Measurements from ENCODE around the gene RNF183.
A peak's percentile ranks its signal among the peaks of the same experiment; 100 is the strongest.
"Not testable (repeated sequence)": the region's sequence is repeated elsewhere in the genome, so short reads cannot be mapped to it uniquely, and the experiment has no call there.

RNF183 gene

DNA sequence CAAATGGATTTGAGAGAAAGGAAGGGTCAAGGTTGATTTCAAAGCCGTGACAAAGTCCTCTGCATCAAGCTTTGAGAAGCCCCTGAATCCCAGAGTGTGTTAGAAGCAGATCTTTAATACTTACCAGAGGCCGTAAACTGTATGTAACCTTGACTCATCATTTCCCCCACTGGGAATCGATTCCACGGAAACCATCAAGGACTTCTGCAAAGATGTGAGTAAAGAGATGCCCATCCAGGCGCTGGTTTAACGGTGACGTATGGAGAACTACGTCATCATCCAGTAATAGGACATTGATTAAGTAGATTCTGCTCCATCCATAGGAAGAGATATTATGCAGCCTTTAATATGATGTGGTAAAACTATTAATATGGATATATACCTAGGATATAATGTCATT lies 1.6 kb downstream of the RNF183 start:
- Mint-ChIP-seq H3K4me3 (no peak overlapping the region), H3K9me3 (ENCODE audit: low read depth) (no peaks in the 10 kb centered on the region), H3K36me3 (no peaks in the 10 kb centered on the region), H3K27ac (no peak overlapping the region), H3K4me1 (ENCODE audit: low read depth) (no peaks in the 10 kb centered on the region), H3K27me3 (no peaks in the 10 kb centered on the region)

DNA sequence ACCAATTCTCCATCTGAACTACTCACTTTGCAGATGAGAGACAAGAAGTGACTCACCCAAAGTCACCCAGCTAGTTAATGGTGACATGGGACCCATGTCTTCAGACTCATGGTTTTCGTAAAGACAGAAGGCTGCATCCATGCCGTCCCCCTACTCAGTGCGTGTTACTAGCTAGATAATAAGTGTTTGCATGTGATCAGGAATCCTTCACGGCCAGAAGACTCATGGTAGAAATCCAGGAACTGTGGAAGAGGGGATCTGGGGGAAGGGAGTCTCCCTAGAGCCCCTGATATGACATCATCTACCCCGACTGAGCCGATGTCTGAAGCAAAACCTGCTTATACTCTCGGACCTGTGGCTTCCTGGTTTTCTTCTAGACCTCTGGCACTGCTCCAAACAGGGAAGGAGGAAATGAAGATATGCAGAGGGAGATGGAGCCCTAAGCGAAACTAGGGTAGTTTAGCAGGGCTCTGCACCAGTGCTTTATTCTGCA lies 3.3 kb downstream of the RNF183 start:
- no peaks in the 10 kb centered on the region for H3K9me3 Mint-ChIP-seq (ENCODE audit: low read depth)

GRCh38 chr9:113298924-113299770 lies 4.0 kb downstream of the RNF183 start:
- no peaks in the 10 kb centered on the region for H3K27me3 Mint-ChIP-seq
- no peak overlapping the region for H3K4me3 Mint-ChIP-seq
- no peak overlapping the region for H3K27ac Mint-ChIP-seq
- H3K36me3 Mint-ChIP-seq = no peaks in the 10 kb centered on the region
- H3K4me1 Mint-ChIP-seq (ENCODE audit: low read depth) = no peaks in the 10 kb centered on the region
- H3K9me3 Mint-ChIP-seq (ENCODE audit: low read depth) = no peaks in the 10 kb centered on the region

More for the DNA sequence above, 3.3 kb downstream of the RNF183 start:
- Mint-ChIP-seq H3K4me3 (no peak overlapping the region), H3K4me1 (ENCODE audit: low read depth) (no peaks in the 10 kb centered on the region), H3K36me3 (no peaks in the 10 kb centered on the region), H3K27me3 (no peaks in the 10 kb centered on the region), H3K27ac (no peak overlapping the region)

DNA sequence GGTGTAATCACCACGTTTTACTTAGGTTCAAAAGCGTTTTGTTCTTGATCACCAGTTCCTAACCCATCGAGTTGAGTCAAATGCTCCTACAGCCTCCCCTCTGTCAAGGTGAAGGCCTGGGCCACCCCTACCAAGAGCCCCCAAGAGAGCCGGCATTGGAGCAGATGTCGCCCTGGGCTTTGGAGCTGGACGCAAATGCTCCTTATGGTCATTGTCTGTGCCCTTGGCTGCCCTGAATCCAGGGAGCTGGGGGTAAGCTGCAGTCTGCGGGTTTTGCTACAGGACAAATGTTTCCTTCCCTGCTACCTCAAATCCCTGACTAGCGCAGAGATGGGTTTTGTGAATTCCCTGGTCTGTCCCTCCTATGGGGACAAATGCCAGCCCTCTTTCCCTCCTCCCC lies 4.9 kb downstream of the RNF183 start:
- Mint-ChIP-seq H3K4me3 (no peak overlapping the region), H3K36me3 (no peaks in the 10 kb centered on the region), H3K27me3 (no peaks in the 10 kb centered on the region), H3K27ac (no peak overlapping the region), H3K9me3 (ENCODE audit: low read depth) (no peaks in the 10 kb centered on the region), H3K4me1 (ENCODE audit: low read depth) (no peaks in the 10 kb centered on the region)

DNA sequence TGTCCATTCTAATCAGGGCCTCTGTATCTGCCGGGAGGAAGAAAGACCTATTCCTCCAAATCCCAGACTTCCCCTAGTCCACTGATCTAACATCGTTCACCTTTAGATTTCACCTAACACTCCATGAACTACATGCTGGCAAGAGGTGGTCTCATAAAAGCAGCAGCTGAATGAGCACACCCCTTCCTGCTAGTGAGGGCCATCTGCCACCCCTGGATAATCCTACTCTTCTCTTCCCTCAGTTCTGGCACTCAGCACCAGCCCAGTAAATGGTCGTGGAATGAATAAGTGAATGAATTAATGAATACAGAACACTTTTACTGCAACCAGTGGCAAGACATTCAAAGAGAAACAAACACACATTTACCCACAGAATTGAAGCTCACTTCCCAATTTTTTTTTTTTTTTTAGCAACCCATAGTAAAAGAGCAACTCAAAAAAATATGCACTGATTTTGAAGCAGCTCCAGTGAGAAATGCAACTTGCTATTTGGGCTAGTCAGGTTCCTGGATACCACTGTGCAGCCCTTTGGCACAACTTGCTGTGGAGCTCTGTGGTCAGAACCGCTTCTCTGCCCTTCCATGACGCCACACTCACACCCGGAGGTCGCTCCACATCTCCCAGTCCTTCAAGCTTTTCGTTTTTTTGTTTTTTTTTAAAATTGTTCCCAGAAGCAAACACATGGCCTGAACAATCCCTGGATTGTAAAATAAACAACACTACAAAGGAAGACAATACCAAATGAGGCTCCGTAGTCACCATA lies 6.2 kb downstream of the RNF183 start:
- no peaks in the 10 kb centered on the region for H3K36me3 Mint-ChIP-seq
- H3K4me3 Mint-ChIP-seq = no peak overlapping the region
- H3K27ac Mint-ChIP-seq = no peak overlapping the region
- no peaks in the 10 kb centered on the region for H3K4me1 Mint-ChIP-seq (ENCODE audit: low read depth)
- H3K9me3 Mint-ChIP-seq (ENCODE audit: low read depth) = no peaks in the 10 kb centered on the region
- H3K27me3 Mint-ChIP-seq = no peaks in the 10 kb centered on the region

- not testable (repeated sequence) for H3K4me3 Mint-ChIP-seq; H3K27me3 Mint-ChIP-seq; H3K9me3 Mint-ChIP-seq (ENCODE audit: low read depth); H3K4me1 Mint-ChIP-seq (ENCODE audit: low read depth); H3K36me3 Mint-ChIP-seq; H3K27ac Mint-ChIP-seq
Observed at GRCh38 chr9:113296247-113296646, 6.9 kb downstream of the RNF183 start.

- Mint-ChIP-seq H3K9me3 (ENCODE audit: low read depth) (no peaks in the 10 kb centered on the region), H3K4me1 (ENCODE audit: low read depth) (no peaks in the 10 kb centered on the region), H3K36me3 (peaks cover 7% of the 10 kb centered on the region), H3K27me3 (no peaks in the 10 kb centered on the region), H3K27ac (no peak overlapping the region), H3K4me3 (no peak overlapping the region)
Observed at GRCh38 chr9:113293285-113293878, 9.8 kb downstream of the RNF183 start.

GRCh38 chr9:113290052-113290607 lies 13.0 kb downstream of the RNF183 start:
- H3K36me3 Mint-ChIP-seq = peaks cover 10% of the 10 kb centered on the region

DNA sequence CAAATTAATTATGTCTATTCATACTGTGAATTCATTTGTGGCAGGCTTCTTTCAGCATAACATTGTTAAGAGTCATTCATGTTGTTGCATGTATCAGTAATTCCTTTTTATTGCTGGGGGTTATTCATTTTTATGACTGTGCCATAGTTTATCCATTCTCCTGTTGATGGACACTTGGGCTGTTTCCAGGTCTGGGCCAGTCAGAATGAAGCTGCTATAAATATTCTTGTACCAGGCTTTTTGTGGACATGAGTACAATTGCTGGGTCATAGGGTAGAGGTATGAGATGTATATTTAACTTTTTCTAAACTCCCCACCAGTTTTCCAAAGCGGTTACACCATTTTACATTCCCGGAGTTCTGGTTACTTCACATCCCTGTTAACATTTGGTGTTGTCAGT lies 14.1 kb downstream of the RNF183 start:
- Mint-ChIP-seq H3K4me3 (no peak overlapping the region), H3K36me3 (peaks cover 14% of the 10 kb centered on the region), H3K9me3 (ENCODE audit: low read depth) (no peaks in the 10 kb centered on the region), H3K27me3 (no peaks in the 10 kb centered on the region), H3K4me1 (ENCODE audit: low read depth) (no peaks in the 10 kb centered on the region), H3K27ac (peak overlapping the region; percentile 77)

More at GRCh38 chr9:113290052-113290607, 13.0 kb downstream of the RNF183 start:
- Mint-ChIP-seq H3K27ac (peak overlapping the region; percentile 10), H3K4me1 (ENCODE audit: low read depth) (no peaks in the 10 kb centered on the region), H3K27me3 (no peaks in the 10 kb centered on the region), H3K4me3 (no peak overlapping the region), H3K9me3 (ENCODE audit: low read depth) (no peaks in the 10 kb centered on the region)

GRCh38 chr9:113281356-113281755 lies 21.8 kb downstream of the RNF183 start:
- Mint-ChIP-seq H3K9me3 (ENCODE audit: low read depth) (no peaks in the 10 kb centered on the region), H3K36me3 (peaks cover 27% of the 10 kb centered on the region), H3K27ac (peak overlapping the region; percentile 29), H3K4me1 (ENCODE audit: low read depth) (peaks cover 26% of the 10 kb centered on the region), H3K27me3 (no peaks in the 10 kb centered on the region), H3K4me3 (no peak overlapping the region)

- Mint-ChIP-seq H3K36me3 (peaks cover 23% of the 10 kb centered on the region), H3K27ac (peak overlapping the region; percentile 3), H3K4me1 (ENCODE audit: low read depth) (peaks cover 32% of the 10 kb centered on the region), H3K27me3 (no peaks in the 10 kb centered on the region), H3K4me3 (peak overlapping the region; percentile 33), H3K9me3 (ENCODE audit: low read depth) (no peaks in the 10 kb centered on the region)
Observed at GRCh38 chr9:113278840-113279239, 24.3 kb downstream of the RNF183 start.

GRCh38 chr9:113275157-113276131 lies 27.7 kb downstream of the RNF183 start, which contains the start of the genes CDC26 and PRPF4:
Gene CDC26, minus strand, starts transcription at chr9:113275572. Its CDS starts 3,065 bp downstream, at chr9:113272507.
Gene PRPF4, plus strand, starts transcription at chr9:113275658. Its CDS starts 86 bp downstream, at chr9:113275744.
- no peaks in the 10 kb centered on the region for H3K27me3 Mint-ChIP-seq
- H3K4me1 Mint-ChIP-seq (ENCODE audit: low read depth) = peaks cover 32% of the 10 kb centered on the region
- H3K36me3 Mint-ChIP-seq = peaks cover 15% of the 10 kb centered on the region
- no peak within 1 kb of the TSS for H3K4me3 Mint-ChIP-seq
- H3K27ac Mint-ChIP-seq = no peak within 1 kb of the TSS
- no peaks in the 10 kb centered on the region for H3K9me3 Mint-ChIP-seq (ENCODE audit: low read depth)

GRCh38 chr9:113274474-113275156 lies 28.6 kb downstream of the RNF183 start:
- no peak overlapping the region for H3K27ac Mint-ChIP-seq
- H3K36me3 Mint-ChIP-seq = peaks cover 9% of the 10 kb centered on the region
- H3K4me3 Mint-ChIP-seq = no peak overlapping the region
- H3K27me3 Mint-ChIP-seq = no peaks in the 10 kb centered on the region
- no peaks in the 10 kb centered on the region for H3K9me3 Mint-ChIP-seq (ENCODE audit: low read depth)
- peaks cover 31% of the 10 kb centered on the region for H3K4me1 Mint-ChIP-seq (ENCODE audit: low read depth)
